GM19351 (cell line): ENCODE data around the gene PRKACB.
"Not testable (repeated sequence)": the region's sequence is repeated elsewhere in the genome, so short reads cannot be mapped to it uniquely, and the experiment has no call there.

Experiments
- ATAC-seq: cut with Tn5 transposase; IDR thresholded peaks from one replicate; pipeline ENCODE4 v1.9.1; 2021; ENCODE audit warnings: mild to moderate bottlenecking, moderate library complexity; ENCODE audit not compliant: unreplicated experiment

PRKACB gene

GRCh38 chr1:84214115-84214956, 70.3 kb downstream of the PRKACB start:
- no peak for ATAC-seq

DNA sequence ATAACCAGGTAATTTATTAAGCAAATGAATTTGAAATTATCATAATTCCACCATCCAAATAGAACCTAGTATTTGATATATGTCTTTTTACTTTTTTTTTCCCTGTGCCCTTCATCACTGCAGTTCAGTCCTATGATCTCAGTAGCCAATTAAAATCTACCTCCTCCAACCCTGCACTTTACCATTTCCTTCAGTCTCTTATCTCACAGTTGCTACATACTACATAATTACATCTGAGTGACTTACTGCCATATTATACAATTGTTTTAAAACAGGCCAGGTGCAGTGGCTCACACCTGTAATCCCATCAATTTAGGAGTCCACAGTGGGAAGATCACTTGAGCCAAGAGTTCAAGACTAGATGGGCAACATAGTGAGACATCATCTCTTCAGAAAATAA, 73.2 kb downstream of the PRKACB start:
- ATAC-seq = no peak

DNA sequence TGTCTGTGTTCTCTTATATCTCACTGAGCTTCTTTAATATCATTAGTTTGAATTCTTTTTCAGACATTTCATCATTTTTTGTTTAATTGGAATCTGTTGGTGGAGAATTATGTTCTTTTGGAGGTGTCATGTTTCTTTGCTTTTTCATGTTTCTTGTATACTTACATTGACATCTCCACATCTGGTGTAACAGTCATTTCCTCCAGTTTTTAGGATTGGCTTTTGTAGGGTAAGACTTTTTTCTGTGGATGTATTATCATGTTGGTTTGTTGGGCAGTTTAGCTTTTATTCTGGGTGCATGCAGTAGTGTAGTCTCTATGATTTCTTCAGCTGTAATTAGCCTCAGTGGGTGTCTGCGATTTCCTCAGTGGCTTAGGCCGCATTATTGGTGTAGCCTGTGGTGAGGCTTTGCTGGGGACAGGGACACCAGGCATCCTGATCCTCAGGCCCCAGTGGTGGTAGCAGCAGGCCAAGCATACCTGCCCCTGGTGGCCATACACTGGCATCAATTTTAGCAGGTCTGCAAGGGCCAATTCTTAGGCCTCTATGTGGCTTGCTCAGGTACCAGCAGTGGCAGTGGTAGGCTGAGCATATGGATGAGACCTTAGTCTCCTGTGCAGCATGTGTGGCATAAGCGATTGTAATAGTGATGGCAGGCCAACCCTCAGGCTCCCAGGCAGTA, 79.8 kb downstream of the PRKACB start:
- ATAC-seq = no peak

- ATAC-seq = no peak
Measured at GRCh38 chr1:84224905-84225304, 80.8 kb downstream of the PRKACB start.

DNA sequence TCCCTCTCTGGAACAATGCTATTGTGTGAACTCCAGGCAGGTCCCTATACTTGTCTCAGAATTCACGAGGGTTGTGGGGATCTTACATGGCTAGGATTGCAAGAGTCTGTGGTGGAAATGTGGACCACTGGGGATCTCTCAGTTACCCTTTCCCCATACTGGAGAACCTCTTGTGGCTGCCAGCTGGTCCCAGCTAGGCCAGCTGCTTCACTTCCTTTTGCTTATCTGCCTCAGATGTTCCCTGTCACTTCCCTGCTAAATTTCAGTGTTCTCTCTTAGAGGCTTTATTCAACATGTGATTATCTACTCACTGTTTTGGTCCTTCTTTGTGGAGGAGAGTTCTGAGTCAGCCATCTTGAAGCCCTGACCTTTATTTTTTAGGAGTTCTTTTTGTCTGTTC, 81.6 kb downstream of the PRKACB start:
- ATAC-seq = no peak

GRCh38 chr1:84232676-84233075, 88.6 kb downstream of the PRKACB start:
- ATAC-seq = not testable (repeated sequence)

DNA sequence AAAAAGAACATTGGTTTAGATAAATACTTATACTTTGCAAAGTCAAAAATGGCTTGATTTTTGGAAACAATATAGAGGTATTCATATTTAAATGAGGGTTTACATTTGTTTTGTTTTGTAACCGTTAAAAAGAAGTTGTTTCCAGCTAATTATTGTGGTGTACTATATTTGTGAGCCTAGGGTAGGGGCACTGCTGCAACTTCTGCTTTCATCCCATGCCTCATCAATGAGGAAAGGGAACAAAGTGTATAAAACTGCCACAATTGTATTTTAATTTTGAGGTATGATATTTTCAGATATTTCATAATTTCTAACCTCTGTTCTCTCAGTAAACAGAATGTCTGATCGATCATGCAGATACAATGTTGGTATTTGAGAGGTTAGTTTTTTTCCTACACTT, 92.2 kb downstream of the PRKACB start:
- no peak for ATAC-seq

GRCh38 chr1:84242641-84243040, 98.6 kb downstream of the PRKACB start:
- ATAC-seq = no peak

DNA sequence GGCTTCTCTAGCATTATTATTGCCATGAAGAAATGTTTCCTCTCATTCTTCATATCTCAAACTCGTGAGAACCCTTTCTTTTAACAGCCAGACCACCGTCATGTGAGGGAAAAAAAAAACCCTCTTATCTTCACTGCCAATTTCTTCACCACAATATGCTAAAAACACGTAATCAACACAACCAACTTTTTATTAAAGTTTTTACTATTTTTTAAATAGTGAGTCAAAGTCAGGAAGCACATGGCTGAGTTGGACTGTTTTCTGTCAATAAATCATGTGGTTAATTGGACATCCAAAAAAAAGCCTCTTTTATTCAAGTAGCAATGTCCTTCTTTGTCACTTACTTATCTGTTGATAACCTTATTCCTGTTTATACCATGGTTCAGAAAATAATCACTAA, 101.5 kb downstream of the PRKACB start:
- ATAC-seq = no peak

DNA sequence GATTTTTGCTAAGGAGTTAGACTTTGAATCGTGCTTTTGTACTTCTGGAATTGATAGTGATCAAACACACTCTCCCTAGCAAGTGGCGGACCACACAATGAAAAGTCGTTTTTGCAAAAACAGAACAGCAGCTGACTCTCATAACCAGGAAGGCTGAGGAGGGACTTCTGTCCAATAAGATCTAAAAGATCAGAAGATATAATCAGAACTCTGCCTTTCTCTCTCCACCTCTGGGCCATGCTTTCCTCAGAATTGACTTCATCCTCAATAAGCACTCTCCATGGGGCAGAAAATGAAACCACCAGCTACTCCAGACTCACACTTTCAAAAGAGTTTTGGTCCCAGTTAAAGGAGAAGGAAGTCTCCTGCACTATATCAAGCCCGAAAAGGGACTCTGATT, 102.1 kb downstream of the PRKACB start:
- ATAC-seq = no peak

DNA sequence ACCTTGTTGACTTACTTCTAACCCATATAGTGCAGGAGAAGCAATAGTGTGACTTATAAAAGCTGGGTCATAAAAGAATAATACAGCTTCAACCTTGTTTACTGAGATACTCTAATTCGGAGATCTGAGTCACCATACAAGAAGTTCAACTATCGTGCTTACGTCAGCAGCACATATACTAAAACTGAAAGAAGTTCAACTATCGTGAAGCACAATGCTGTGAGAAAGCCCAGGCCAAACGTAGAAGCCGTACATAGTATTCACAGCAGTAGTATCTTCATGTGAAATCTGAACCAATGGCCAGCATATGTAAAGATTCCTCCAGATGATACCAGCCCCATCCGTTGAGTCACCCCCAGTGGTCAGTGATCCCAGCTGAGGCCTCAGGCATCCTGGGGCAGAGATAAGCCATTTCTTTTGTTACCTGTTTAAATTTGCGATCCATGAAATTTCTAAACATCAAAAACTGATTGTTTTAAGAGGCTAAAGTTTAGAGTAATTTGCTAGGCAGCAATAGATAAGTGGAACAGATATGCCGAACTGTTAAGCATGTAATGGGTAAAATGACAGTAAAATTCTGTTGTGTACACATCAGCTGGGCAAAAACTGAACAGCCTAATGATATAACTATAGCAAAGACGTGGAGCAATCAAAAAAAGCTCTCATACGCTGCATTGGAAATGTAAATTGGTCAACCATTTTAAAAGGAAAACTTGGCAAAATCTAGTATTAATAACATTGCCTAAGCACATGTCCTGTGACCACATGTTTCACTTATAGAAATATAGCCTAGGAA, 103.6 kb downstream of the PRKACB start:
- no peak for ATAC-seq

DNA sequence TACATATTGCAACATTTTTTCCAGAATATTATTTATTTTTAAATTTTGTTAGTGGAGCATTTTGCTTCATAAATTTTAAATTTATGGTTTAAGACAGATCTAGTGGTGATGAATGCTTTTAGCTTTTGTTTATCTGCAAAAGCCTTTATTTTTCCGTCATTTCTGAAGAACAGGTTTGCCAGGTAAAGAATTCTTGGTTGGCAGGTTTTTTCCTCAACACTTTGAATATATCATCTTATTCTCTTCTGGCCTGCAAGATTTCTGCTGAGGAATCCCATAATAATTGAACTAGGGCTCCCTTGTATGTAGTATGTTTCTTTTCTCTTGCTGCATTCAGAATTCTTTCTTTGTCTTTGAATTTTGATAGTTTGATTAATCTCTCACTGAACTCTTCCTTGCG, 106.6 kb downstream of the PRKACB start:
- no peak for ATAC-seq

DNA sequence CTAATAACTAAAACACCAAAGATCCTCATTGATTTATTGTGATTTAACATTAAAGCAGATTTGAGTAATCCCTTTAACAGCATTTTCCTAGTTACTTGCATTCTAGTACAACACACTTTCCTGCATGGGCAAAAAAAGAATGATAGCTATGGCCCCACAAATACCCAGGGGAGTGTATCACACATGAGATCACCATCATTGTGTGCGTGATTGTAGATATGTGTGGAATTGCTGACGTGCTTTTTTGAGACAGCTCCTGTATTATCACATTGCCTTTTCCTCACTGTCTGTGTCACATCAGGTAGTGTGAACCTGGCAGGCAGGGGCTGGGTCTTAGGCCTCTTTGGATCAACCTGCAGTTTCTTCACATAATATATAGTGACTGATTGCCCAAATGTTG, 109.0 kb downstream of the PRKACB start:
- no peak for ATAC-seq

GRCh38 chr1:84253891-84254290, 109.8 kb downstream of the PRKACB start:
- ATAC-seq = no peak

DNA sequence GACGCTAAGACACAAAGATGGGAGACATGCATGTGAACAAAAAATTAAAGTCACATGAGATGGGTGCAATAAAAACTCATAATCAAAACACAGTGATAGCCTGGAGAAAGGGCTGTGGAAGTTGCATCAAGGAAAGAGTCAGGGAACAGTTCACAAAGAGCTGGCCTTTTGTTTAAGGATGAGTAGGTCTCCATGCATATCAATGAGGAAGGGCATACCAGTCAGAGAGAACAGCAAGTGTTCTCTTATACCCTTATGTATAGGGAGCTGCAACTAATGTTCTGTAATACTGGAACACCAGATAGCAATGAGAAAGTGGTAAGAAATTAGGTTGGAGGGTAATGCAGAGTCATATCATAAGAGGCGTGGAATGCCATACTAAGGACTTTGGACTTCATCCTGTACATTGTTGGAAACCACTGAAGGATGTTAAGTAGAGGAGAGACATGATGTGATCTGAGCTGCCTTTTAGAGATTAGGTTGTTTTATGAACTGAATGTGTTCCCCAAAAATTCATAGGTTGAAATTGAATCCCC, 110.7 kb downstream of the PRKACB start:
- no peak for ATAC-seq

DNA sequence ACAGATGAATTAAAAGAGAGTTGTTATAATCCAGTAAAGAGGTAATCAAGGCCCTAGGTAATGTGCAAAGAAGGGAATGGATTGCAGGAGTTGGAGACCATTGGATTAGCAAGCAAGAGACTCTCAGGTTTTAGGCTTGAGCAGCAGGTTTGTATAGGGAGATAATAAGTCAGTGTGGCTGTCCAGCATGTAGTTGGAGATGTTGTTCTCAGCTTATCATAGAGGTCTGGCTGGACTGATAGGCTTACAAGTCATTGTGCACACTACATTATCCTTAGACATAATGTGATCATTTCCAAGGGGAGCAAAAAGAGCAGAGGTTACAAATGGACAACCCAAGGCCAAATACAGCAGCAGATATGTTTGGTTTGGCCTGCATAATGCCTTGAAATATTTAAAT, 111.5 kb downstream of the PRKACB start:
- no peak for ATAC-seq

DNA sequence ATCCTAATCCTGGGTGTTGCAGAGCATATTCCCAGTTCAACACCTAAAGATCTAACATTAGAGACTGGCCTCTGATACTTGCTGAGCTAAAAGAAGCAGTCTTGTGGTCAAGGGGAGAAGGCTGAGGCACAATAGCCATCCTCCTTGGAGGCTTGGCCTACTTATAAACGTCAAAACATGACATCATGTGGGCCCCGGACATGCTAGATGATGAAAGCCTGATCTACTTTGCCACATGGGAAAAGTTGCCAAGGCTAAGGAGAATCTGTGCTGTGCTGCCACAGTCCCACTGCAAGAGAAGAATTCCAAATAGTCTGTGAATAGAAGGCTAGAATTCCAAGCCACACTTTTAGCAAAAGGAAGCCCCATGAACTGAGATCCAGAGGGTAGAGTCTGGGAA, 113.5 kb downstream of the PRKACB start:
- ATAC-seq = no peak

- ATAC-seq = no peak
Measured at GRCh38 chr1:84259376-84259775, 115.3 kb downstream of the PRKACB start.

DNA sequence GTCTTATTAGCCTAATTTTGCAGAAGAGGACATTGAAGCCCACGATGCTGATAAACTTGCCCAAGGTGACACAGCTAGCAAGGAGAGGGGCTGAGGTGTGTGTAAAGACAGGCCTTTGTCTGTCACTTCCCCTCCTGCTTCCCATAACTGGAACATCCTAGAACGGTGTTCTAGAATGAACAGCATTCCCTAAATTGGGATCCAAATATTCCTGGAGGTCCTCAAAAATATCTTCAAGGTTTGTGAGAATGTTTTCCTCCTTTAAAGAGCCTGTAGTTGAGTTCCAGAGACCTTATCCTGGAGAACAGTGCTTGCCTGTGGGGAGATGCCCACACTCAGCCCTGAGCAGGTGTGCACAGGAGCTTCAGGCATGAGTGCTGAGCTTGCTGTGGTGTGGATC, 115.9 kb downstream of the PRKACB start:
- ATAC-seq = no peak

DNA sequence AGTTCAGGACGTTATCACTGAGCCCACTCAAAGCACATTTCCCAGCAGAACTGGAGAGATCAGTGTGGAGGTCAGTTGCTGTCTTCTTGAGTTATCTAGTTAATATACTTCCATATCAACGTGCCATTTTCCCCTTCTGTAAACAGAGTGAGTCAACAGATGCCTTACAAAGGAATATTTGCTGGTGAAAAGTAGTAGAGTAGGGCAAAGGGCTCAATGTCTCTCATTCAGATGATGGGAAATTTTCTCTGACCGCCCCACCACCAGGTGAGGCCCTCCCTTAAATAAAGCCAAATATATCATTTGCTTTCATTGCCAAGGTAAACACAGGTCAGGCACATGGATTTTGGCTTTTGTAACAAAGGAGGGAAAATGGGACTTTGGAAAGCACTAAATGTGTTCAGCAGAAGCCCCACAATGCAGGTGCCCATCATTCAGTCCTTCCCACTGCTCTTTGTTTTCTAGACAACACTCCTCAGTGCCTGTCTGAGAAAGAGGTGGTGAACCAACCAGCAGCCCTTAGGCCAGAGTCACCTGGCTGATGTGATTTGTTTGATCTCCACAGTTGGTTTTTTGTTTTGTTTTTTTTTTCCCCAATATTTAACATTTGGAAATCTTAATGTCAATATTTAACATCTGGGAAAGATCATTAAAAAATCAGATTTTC, 116.9 kb downstream of the PRKACB start:
- no peak for ATAC-seq

GRCh38 chr1:84264961-84265360, 120.9 kb downstream of the PRKACB start:
- ATAC-seq = no peak
